HG03039 (cell line): ENCODE results near the gene NR1D1.
"Not testable (repeated sequence)": the region's sequence is repeated elsewhere in the genome, so short reads cannot be mapped to it uniquely, and the experiment has no call there.

ENCODE experiments used
- ATAC-seq: cut with Tn5 transposase; IDR thresholded peaks from one replicate; pipeline ENCODE4 v1.9.1; 2021; ENCODE audit warnings: mild to moderate bottlenecking, moderate library complexity; ENCODE audit not compliant: unreplicated experiment

The NR1D1 gene

GRCh38 chr17:40100419-40100668, at the start of gene NR1D1:
NR1D1 (minus strand) TSS chr17:40100589; CDS start chr17:40100094, 495 bp downstream.
- ATAC-seq = no peak

- ATAC-seq = no peak
Observed at GRCh38 chr17:40148527-40148926, 48.1 kb upstream of the NR1D1 start.

GRCh38 chr17:40145476-40145875, 45.1 kb upstream of the NR1D1 start:
- no peak for ATAC-seq

- ATAC-seq = not testable (repeated sequence)
Observed at GRCh38 chr17:40143166-40143565, 42.8 kb upstream of the NR1D1 start.

GRCh38 chr17:40139566-40140058, 39.2 kb upstream of the NR1D1 start:
- peak; percentile 2 for ATAC-seq

- ATAC-seq = no peak
Observed at GRCh38 chr17:40135817-40136216, 35.4 kb upstream of the NR1D1 start.

- no peak for ATAC-seq
Observed at GRCh38 chr17:40134184-40134583, 33.8 kb upstream of the NR1D1 start.

- ATAC-seq = no peak
Observed at GRCh38 chr17:40130352-40131042, 30.1 kb upstream of the NR1D1 start.

GRCh38 chr17:40129498-40129897, 29.1 kb upstream of the NR1D1 start:
- no peak for ATAC-seq

- no peak for ATAC-seq
Observed at GRCh38 chr17:40124279-40125141, 24.1 kb upstream of the NR1D1 start.

- ATAC-seq = no peak
Observed at GRCh38 chr17:40123811-40124114, 23.4 kb upstream of the NR1D1 start.

- ATAC-seq = peak; percentile 25
Observed at GRCh38 chr17:40122999-40123810, 22.8 kb upstream of the NR1D1 start.

GRCh38 chr17:40122136-40122998, 22.0 kb upstream of the NR1D1 start:
- ATAC-seq = peak; percentile 31

GRCh38 chr17:40121181-40122135, 21.1 kb upstream of the NR1D1 start, which contains the start of gene MSL1:
MSL1 (plus strand) TSS chr17:40121971; CDS start chr17:40122613, 642 bp downstream.
- ATAC-seq = peak; percentile 44

- ATAC-seq = no peak
Observed at GRCh38 chr17:40115101-40115436, 14.7 kb upstream of the NR1D1 start.

GRCh38 chr17:40113907-40114245, 13.5 kb upstream of the NR1D1 start:
- ATAC-seq = no peak

- ATAC-seq = peak; percentile 85
Observed at GRCh38 chr17:40113110-40113906, 12.9 kb upstream of the NR1D1 start.

- no peak for ATAC-seq
Observed at GRCh38 chr17:40112718-40113109, 12.3 kb upstream of the NR1D1 start.

GRCh38 chr17:40112191-40112711, 11.9 kb upstream of the NR1D1 start:
- ATAC-seq = no peak
